ENCODE results near the gene SGTA.

GRCh38 chr19:2807379-2808128, 24.5 kb upstream of the SGTA start:
- no peak for TF ChIP-seq CTCF (IDR thresholded peaks at IDR 0.05; ENCODE audit: insufficient read depth, low read length, poor library complexity, severe bottlenecking)
- TF ChIP-seq EZH2phosphoT487 (conservative IDR thresholded peaks at IDR 0.05; ENCODE audit: low read length), result no peak

All from SU-DHL-6 (cell line).